Activated CD4-positive, alpha-beta T cell treated with anti-CD3 and anti-CD28 coated beads for 48 hours (primary cell): ENCODE measurements around the gene PTPN6.
A peak's percentile ranks its signal among the peaks of the same experiment; 100 is the strongest.

ENCODE experiments used
- DNase-seq: peaks from one replicate; pipeline ENCODE4 v3.0.0-alpha.2; 2020

PTPN6 gene

GRCh38 chr12:6957151-6957701, 6.1 kb downstream of the PTPN6 start:
- DNase-seq = no peak

DNA sequence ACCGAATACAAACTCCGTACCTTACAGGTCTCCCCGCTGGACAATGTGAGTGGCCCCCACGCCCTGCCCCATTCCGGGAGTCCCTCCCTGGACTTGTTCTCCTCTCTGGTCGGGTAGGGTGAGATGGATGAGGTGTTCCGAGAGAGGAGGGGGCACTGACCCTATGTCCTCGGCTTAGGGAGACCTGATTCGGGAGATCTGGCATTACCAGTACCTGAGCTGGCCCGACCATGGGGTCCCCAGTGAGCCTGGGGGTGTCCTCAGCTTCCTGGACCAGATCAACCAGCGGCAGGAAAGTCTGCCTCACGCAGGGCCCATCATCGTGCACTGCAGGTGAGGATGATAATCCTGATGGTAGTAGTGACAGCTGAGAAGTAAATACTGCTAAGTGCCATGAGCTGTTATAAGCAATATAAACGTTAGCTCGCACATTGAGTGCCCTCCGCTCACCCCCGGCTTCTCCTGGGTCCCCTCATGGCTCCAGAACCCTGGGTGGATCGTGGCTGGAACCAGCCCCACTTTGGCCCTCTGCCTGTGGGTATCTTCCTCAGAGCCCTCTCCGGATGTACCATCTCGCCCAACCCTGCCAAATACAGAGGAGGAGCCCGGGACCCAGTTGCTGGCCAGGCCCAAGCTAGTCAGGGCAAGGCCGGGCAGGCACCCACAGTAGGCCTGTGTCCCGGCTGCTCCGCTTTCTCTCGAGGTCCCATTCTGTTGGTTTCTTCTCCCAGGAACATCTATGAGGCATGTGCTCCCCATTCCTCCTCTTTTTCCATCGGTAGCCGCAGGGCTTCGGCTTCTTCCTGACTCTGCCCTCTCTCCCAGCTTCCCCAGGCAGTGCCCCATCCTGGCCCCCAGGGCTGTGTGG, 6.8 kb downstream of the PTPN6 start:
- DNase-seq = no peak

GRCh38 chr12:6958609-6959057, 7.5 kb downstream of the PTPN6 start:
- no peak for DNase-seq

DNA sequence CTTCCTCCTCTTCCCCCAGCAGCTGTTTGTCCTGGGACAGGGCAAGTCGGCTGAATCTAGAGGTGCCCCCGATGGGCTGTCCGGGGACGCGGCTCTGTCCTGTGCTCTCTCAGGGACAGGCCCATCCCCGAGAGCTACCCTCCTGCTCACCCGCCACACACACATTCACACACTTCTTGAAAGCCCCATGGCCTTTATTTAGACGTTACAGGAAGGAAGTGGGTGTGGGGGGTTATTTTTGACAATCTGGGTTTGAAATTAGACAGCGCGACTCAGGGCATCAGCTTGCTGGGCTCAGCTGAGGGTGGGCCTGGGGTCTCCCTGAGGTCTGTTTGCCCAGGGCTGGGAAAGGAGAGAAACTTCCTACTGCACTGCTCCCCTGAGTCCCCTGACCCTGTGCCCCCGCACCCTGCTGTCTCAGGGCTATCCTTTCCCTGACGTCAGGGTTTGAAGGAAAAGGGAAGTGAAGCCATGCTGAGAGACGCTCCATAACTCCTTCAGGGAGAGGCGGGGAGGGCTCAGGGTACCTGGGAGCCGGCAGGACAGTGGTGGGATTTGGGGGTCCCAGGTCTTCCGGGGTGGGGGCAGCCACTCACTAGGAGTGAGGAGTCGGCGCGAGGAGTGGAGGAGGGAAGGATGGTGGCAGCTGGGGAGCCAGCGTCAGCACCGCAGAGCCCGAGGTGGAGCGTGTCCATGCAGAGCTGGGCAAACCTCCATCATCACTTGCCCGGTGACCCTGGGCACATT, 8.1 kb downstream of the PTPN6 start:
- peak; percentile 67 for DNase-seq

DNA sequence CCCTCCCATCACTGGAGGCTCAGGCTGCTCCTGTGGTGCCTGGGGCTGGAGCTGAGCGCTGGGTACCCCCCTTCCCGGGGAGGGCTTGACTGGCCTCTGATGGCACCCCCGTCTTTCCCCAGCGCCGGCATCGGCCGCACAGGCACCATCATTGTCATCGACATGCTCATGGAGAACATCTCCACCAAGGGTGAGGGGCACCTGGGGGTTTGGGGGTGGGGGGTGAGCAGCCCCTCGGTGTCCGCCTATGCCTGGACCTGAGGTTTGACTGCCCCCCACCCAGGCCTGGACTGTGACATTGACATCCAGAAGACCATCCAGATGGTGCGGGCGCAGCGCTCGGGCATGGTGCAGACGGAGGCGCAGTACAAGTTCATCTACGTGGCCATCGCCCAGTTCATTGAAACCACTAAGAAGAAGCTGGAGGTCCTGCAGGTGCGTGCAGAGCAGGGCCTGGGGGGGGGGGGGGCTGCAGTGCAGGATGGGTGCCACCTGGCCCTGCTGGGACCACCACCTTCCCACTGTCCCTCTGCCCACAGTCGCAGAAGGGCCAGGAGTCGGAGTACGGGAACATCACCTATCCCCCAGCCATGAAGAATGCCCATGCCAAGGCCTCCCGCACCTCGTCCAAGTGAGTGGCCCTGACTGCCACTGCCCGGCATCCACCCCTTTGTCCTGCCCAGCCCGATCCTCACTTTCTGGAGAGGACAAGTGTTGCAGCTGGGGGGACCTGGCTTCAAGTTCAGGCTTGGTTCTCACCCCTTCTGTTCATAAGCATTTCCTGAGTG, 8.8 kb downstream of the PTPN6 start:
- DNase-seq = no peak

DNA sequence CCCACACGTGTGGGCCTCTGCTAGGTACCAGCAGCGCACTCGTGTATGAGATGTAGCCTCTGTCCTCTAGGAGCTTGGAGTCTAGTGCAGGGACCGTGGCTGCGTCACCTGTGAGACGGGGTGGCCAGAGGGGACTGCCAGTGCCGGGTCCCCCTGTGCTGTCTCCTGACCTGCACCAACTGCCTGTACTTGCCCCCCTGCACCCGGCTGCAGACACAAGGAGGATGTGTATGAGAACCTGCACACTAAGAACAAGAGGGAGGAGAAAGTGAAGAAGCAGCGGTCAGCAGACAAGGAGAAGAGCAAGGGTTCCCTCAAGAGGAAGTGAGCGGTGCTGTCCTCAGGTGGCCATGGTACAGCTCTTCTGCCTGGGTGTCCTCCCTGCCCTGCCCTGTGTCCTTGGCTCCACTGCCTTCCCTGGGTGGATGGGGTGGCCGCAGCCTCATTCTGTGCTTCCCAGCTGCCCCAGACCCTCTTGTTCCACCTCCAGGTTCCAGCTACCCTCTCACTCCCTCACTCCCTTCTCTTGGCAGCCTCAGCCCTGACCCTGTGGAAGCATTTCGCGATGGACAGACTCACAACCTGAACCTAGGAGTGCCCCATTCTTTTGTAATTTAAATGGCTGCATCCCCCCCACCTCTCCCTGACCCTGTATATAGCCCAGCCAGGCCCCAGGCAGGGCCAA, 9.6 kb downstream of the PTPN6 start:
- DNase-seq = peak; percentile 43

GRCh38 chr12:6961278-6961694, 10.1 kb downstream of the PTPN6 start:
- peak; percentile 95 for DNase-seq

GRCh38 chr12:6961695-6962284, 10.6 kb downstream of the PTPN6 start:
- DNase-seq = peak; percentile 77

DNA sequence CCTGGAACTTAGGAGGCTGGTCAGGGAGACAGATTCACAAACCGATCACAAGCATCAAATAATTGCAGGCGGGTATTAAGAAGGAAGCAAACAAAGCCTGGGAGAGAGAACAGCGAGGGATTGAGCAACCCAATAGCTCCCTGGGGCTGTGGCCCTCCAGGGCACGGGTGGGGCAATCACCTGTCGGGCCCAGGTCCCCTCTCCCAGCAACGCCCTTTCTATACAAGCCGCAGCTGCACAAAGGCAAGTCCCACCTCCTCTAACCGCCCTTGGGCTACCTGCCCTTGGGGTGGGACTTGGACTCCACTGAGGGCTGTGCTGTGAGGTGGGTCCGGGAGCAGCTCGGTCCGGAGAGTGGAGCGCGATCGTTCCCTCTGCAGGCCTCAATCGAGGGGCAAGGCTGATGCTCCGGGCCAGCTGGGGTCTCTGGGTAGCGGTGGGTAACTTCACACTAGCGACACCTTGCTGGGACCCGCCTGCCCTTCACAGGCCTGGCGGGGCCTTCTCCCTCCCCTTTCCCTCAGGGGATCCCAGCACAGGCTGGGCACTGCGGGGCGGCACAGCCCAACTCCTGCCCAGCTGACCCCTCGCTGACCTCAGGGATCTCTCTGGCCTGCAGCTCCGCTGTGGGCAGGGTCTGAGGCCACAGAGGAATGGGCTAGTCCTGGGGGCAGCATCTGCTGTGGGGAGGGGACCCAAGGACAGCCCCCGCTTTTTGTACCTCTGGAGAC, 11.3 kb downstream of the PTPN6 start:
- DNase-seq = no peak

DNA sequence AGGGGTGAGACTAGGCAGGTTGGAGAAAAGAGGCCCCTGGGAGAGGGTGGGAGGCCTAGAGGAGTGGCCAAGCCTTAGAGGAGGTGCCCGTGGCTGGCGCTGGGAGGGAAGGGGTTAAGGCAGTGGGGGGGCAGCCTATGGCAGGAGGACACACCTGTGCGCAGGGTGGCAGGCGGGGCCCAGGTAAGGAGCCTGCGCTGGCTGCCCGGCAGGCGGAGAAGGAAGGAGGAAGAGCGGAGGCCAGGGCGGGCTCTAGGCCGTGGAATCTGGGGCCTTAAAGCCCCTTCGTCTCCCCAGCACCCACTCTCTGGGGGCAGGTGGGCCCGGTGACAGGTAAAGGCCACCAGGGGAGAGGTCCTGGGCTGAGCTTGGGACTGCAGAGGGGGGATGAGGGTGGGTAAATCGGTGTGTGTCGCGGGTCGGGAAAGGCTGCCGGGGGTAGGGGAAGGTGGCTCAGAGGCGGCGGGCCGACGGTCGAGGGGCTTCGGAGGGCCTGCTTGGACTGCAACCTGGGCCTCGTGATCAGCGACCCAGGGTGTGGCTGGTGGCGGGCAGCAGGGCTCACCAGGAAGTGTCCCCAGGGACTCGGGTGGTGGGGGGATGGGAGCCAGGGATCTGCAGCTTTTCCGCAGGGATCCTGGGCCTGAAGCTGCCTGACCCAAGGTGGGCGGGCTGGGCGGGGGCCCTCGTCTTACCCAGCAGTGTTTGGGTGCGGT, 12.0 kb downstream of the PTPN6 start:
- DNase-seq = no peak

DNA sequence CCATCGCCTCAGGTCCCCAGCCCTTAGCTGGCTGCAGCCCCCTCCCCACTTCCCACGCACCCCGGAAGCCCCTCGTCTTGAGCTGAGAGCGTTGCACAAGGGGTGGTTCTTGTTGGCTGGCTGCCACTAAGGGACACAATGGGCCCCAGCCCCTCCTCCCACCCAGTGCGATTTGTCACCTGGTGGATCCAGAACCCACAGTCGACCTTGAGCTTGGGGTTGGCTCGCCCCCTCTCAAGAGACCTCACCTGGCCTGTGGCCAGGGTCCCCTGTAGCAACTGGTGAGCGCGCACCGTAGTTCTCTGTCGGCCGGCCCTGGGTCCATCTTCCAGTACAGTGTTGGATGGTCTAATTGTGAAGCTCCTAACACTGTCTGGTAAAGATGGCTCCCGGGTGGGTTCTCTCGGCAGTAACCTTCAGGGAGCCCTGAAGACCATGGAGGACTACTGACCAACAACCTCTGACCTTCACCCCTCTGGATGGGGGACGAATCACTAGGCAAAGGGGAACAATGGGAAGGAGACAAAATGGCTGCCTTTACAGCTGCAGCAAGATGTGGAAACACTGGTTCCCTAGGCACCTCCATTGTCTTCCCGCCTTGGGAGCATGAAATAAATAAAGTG, 12.7 kb downstream of the PTPN6 start:
- DNase-seq = no peak

DNA sequence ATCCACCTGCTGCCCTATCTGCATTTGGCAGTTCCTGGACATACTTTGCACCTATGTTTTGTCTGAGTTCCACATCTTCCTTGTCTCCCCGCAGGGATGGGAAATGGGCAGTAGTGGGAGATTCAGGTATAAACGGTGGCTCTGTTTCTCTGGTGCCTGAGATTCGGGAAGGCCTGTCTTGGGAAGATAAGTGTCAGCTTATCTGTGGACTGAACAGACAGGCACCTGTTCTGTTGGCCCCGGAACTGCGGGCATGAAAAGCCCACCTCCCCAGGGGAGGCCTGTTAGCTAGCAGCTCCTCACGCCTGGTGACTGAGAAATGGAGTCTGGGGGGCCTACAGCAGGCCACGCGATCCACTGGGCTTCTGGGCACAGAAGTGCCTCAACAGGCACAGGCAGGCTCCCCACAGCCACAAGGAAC, 13.5 kb downstream of the PTPN6 start:
- no peak for DNase-seq

- DNase-seq = peak; percentile 92
These were observed 14.0 kb downstream of the PTPN6 start for GRCh38 chr12:6965026-6965661.

- no peak for DNase-seq
These were observed 14.6 kb downstream of the PTPN6 start for GRCh38 chr12:6965714-6966113.

DNA sequence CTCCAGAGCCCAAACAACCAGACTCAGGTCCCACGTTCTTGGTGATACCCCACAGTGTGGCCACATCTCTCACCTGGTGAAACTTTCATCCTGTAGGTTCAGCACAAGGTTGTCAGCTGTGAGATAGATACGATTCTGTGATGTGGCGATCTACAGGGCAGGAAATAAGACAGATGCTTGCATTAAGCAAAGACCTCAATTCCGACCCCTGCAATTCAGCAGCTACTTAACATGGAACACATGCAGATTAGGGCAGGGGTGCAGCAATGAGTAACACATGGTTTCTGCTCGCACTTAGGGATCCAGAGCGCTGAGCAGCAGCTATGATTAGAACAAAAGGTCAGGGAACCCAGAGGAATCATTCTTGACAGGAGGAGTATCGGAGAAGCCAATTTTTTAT, 15.2 kb downstream of the PTPN6 start:
- DNase-seq = no peak

- DNase-seq = peak; percentile 2
These were observed 16.5 kb downstream of the PTPN6 start for GRCh38 chr12:6967651-6968100.

- DNase-seq = peak; percentile 3
These were observed 17.3 kb downstream of the PTPN6 start for GRCh38 chr12:6968426-6968825.

- peak; percentile 38 for DNase-seq
These were observed 19.0 kb downstream of the PTPN6 start for GRCh38 chr12:6970096-6970527.

DNA sequence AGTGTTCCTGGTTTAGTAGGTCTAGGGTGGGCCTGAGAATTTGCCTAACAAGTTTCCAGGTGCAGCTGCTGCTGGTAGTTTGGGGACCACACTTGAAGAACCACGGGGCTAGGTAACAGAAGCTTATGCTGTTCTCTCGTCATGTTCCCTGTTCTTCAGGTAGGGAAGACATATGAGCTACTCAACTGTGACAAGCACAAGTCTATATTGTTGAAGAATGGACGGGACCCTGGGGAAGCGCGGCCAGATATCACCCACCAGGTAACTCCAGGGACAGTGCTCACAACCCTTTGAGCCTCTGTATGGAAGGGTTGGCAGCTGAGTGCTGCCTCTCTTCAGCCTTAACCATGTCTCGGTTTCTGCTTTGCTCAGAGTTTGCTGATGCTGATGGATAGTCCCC, 23.0 kb downstream of the PTPN6 start:
- DNase-seq = no peak
